NCI-H2107 treated with DMSO at 0.1 percent for 48 hours (cell line): ENCODE measurements around the gene UNC5CL.
"Not testable (repeated sequence)": the region's sequence is repeated elsewhere in the genome, so short reads cannot be mapped to it uniquely, and the experiment has no call there.

Experiments
- DNase-seq: peaks from one replicate; lab custom pipeline; 2025; ENCODE audit not compliant: unreplicated experiment; lab: John Stamatoyannopoulos, UW

UNC5CL gene

DNA sequence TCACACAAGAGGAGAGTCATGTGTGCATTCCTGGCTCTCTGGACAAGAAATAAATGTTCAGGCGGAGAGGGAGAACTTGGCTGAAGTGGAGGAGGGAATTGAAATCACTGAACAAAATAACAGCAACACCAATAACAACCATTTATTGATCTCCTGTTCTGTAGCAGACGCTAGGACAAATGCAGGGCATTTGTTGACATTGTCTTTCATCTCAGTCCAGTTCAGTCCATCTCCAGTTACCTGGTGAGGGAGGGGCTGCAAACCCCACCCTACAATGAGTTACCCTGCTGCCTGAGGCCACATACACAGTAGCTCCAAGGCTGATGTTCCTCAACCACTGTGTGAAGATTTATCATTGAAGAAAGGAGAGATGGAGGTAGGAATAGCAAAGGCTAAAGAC lies 27.3 kb downstream of the UNC5CL start:
- no peak for DNase-seq

DNA sequence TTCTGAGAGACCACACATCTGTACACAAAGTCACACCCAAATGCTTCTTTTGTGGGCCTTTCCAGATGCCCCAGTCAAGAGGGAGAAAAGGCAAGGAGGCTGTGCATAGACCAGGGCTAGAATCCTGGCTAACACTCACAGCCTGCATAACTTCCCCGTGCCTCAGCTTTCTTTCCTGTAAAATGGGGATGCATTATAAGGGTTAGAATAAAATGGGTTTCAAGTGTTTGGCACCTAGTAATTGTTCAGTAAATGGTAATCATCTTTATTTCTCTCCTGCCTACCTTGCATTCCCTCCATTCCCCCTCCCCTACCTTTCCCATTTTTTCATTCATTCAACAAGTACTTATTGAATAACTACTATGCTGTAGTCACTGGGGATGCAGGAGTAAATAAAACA lies 29.4 kb downstream of the UNC5CL start:
- DNase-seq = no peak

DNA sequence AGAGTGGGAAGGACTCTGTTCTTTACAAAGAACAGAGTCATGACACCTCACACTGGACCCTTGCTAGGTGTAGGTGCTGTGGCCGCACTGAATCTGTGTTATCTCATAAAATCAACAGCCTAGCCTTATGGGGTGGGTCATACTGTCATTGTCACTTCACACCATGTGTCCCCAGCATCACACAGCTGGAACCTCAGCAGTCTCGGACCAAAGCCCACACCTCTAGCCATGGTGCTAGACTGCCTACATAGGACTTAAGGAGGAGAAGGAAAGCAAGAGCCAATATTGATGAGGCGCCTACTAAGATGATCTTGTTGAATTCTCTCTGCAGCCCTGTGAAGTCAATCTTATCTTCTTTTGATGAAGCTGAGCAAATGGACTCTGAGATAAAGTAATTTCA lies 31.0 kb downstream of the UNC5CL start:
- DNase-seq = no peak

DNA sequence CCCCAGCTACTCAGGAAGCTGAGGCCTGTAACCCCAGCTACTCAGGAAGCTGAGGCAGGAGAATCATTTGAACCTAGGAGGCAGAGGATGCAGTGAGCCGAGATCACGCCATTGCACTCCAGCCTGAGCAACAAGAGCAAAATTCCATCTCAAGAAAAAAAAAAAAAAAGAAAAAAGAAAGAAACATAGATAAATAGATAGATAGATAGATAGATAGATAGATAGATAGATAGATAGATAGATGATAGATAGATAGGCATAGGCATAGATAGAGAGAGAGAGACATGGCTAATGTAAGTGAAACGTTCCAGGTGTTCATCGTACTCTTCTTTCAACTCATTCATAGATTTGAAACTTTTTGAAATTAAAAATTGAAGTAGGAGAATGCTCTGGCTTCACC lies 32.0 kb downstream of the UNC5CL start:
- DNase-seq = not testable (repeated sequence)

DNA sequence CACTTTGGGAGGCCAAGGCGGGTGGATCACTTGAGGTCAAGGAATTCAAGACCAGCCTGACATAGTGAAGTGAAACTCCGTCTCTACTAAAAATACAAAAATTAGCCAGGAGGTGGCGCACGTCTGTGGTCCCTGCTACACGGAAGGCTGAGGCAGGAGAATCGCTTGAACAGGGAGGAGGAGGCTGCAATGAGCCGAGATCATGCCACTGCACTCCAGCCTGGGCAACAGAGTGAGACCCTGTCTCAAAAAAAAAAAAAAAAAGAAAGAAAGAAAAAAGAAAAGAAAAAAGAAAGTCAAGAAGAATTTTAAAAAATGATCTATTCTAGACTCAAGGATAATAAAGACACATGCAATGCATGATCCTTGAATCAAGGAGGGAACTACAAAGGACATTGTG lies 32.8 kb downstream of the UNC5CL start:
- peak; percentile 13 for DNase-seq

DNA sequence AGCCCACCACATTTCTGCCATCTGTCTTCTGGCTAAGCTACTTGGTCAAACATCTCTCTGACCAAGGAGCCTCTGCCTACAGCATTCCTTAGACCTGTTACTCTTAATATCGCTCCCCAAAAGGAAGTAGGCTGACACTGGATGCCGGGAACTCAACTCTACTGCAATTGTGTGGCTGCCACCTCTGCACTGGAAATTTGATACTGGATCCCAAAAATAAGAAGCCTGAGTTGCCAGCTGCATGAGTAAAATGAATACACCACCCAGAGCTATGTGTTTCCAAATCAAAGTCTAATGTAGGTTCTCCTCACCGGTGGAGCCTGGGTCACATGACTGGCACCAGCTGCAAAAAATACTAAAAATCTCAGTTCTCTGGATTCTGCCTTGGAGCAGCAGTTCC lies 36.9 kb downstream of the UNC5CL start:
- no peak for DNase-seq

DNA sequence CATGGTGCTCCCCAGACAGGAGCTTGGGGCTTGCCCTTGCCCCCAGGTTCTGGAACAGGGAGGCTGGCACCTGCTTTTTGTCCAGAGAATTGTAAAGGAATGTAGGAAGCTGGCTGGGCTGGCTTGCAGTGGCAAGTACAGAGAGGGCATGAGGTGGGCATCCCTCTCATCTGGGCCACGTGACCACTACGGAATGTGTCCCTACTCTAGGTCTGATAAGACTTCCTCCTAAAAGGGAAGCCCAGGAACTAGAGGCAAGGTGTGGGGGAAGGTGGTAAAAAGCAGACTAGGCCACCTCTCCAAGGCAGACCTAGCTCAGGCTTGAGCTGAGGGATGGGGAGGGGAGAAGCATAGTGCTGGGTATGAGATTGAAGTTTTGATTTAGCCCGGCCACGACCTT lies 38.8 kb downstream of the UNC5CL start:
- no peak for DNase-seq

DNA sequence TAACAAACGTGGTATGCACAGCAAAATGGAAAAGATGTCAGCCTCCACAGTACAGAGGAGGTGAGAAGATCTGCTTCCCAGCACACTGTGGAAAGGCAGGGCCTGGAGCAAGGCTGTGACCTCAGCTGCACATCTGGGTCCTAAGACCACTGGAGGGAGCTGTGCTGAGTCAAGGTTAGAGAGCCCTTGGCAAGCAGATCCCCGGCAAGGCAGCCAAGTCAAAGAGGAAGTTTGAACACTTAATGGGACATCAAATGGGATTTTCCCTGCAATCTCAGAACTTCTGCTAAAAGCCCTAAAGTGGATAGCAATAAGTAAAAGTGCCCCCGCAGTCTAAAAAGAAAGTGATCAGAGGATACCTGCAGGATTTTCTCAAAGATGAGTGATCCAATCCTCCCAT lies 39.5 kb downstream of the UNC5CL start:
- DNase-seq = no peak

DNA sequence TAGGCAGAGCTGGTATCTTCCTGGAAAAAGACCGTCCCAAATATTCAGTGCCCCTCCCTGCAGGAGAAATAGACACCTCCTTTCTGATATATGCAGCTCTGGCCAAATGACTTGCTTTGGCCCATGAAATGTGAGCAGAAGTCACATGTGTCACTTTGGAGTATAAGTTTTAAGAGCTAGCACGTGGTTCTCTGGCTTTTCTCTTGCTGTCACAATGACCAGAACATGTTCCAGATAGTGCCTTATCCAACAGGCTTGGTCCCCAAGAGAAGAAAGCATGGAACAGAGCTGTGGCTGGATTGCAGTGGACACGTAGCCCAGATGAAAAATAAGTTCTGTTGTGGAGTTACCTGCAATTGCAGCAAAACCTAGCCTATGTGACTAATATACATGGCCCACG lies 40.4 kb downstream of the UNC5CL start:
- no peak for DNase-seq

DNA sequence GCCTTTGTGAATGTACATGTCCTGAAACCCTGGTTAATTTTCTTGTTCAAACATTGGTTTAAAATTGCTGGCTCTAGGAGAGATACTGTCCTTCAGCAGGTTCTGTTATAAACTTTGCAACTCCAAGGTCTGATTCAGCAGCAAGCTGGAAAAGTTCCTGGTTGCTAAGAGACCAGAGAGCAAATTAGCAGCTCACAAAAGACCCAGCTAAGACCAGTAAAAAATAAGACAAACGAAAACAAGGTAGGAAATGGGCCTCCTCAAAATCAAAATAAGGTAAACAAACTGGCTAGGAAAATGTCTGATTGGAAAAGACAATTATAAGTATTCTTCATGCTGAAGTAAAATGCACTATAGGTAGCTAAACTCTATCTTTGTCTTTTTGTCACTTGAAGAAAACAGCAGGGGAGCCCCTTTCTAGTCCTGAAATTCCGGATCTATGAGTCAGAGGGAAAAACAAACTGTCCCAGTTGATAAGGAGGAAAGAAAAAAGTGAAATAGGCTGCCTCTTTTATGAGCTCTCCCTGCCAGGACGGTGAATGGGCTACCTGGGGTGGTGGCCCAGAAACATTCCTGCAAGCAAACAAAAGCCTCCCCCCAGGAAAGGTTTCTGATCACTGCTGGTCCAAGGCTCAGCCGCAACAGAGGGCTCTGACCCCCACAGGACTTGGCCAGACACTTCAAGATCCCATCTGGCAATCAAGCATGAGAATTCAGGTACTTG lies 41.6 kb downstream of the UNC5CL start:
- no peak for DNase-seq

DNA sequence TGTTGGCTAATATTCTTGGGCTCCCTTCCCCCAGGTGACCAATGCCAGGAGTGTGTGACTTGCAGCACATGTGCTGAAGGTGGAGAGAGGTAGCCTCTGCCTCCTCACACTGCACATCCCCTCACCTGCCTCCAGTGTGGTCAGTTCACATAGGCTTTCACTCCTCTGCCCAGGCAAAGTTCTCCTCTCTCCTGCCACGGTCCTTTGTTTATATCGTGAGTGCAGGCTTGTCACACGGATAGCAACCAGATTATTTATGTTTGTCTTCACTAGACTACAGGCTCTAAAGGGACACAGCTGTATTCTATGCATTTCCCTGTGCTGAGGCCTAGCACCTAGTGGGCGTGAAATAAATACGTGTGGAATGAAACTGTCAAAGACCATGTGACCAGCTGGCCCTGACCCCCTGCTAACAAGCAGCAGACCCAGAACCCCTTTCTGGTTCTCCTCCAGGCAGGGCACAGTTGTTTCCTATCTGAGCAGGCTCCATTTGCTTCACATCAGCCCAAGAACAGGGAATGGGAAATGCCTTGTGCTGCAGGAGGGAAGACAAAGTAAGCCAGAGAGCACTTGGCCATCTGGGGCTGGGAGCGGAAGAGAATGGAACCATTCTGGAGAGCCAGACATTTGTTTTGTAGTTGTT lies 42.3 kb downstream of the UNC5CL start:
- no peak for DNase-seq

DNA sequence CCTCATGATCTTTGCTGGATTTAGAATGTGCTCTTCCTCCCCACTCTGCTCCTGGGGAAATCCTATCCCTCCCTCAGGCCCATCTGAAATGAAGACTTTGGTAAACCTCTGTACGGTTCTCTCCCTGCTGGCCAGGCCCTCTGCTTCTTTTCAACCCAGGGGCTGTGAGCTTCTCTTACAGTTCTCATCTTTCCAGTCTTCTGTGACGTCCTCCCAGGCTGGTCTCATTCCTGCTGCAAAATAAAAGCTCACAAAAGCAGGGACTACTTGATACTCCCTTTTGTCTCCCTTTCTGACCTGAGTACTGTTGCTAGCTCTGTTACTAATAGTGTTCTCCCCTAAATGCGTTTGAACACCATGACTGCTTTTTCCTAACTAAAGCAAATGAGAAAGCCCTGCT lies 46.3 kb downstream of the UNC5CL start:
- DNase-seq = peak; percentile 7

DNA sequence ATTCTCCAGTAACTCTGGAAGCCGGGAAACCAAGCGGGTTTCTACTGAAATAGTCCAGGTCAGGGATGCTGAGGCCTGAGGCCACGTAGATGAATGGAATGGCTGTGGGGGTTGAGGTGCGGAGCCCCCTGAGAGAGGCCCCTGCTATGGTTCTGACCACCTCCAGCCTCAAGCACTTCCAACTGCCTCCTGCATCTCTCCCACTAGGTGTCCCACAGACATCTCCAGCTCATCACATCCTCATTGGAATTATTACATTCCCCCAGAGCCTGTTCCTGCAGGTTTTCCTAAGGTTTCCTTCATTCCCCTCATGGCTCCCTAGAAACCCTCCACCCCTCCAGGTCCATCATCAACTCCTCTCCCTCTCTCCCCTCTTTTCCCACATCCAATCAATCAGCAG lies 48.7 kb downstream of the UNC5CL start:
- no peak for DNase-seq

DNA sequence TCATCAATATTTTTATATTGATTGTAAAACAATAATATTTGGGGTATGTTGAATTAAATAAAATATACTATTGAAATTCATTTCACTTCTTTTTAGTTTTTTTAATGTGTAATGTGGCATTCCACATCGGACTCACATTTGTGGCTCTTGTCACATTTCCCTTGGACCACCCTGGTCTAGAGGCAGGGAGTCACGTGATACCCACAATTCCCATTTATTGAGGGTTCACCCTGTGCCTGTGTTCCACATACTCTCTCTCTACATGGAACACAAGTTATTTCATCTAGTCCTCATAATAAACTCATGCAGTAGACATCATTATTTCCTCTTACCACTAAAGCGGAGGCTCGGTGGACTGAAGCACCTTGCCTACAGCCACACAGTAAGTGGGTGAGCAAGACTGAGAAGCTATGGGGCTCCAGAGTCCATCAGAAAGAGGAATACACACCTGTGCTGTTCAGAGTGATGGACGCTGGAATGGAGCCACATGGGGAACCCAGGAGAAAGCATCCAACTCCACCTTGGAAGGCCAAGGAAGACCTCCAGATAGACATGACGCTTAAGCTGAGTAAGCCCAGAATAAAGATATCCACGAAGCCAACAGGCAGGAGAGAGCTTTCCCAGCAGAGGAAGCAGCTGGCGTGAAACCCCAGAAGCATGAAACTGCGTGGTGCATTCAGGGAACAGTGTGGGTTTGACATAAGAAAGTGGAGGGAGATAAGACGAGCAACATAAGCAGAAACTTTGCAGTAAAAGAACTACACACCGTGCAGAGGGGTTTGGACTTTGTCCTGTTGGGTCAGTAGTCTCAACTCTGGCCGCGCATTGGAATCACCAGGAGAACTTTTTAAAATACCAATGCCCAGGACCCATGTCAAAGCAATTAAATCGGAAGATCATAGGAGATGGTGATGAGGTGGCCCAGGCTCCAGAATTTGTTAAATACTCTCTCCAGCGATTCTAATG lies 49.5 kb downstream of the UNC5CL start:
- DNase-seq = no peak

DNA sequence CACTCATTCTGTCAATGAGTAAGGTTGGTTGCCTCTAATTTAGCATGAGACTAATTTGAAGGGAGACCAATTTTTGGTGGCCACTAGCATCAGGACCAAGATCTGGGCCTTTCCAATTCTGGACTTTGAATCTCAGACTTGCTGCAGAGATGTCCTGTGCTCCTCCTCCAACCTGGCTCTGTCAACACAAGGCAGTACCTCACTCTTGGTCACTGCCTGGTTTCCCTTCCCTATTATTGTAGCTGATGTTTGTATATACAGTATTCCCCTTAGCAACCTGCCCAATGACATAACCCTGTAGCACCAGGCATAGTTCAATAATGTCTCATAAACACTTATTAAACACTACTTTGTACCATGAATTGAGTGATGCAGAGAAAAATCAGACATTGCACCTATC lies 50.4 kb downstream of the UNC5CL start:
- no peak for DNase-seq

DNA sequence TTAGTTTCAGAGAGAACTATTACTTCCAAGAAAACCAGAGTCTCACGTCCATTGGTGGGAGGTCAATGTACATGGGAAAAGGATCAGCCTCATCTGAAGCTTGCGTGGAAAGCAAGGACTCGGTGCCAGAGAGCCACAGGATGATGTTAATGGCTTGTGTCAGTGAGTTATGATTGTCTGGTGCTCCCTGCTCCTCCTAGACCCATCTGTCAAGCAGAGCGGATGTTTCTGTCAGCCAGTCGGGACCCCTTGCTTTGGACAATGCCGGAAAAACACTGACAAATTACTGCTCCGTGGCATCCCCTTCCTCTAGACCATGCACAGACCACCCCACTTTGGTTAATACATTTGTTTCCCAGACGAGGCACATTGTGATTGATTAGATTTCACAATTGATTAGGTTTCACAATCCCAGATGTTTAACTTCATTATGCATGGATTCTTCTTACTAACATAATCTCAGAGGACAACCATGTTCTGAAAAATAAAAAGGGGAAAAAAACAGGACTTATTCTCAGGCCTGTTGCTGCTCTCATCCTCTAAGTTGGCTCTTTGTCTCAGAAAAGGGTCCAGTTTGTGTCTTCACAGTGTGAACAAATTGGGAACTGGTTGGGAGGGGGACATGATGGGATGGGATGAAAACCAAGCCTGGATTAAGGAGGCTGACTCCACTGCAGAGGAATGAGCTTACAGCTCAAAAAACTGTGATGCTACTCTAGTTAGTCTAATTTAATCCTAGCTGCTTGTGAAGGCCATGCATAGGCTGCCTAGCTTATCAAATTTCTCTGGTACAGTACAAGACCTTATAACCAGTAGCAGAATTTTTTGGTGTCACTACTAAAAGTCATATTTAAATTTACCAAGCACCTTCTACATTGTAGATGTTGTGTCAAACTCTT lies 51.9 kb downstream of the UNC5CL start:
- DNase-seq = no peak

DNA sequence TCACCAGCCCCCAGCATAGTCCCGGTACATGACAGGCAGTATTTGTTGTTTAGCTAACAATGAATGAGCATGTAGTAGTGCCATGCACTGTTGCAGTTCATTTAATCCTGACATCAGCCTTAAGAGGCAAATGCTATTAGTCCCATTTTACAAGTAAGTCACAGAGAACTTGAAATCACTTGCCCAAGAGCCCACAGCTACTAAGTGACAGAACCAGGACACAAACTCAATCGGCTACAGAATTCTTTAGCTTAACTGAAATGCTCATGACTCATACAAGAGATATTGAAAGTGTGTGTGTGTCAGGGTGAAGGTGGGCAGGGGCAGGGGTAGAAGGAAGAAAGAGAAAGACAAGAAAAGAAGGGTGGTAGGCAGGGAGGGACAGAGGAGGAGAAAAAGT lies 52.7 kb downstream of the UNC5CL start:
- DNase-seq = no peak

DNA sequence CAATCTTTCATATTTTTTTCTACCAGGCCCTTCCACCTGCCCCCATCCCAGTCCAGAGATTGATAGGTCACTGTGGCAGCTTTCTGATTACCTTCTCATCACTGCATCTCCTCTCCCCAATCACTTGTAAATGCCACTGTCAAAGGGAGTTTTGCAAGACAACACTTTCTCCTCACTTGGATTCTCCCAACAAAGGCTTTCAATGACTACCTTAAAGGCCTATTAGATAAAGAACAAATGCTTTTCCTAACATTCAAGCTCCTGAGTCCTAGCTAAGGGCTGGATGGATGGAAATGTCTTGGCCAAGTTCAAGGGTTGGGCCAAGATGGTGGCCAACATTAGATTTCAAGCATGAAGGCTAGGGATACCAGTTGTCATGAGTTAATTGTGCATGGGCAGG lies 55.3 kb downstream of the UNC5CL start:
- no peak for DNase-seq

DNA sequence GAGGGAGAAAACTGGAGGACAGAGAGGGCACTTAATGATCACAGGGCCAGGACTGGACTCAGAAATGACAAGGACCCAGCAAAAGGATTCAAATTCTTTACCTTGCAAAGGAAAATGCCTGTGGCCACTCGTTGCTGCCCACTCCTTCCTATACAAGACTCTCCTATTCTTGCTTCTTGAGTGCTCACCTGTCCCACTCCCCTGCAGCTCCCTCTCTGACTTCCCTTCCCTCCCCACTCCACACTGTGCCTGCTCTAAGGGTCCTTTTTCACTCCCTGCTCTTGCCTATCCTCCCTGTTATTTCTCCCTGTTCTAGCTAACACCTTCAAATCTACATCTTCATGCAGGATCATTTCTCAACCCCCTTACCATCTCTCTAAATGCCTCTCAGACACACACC lies 56.1 kb downstream of the UNC5CL start:
- no peak for DNase-seq

DNA sequence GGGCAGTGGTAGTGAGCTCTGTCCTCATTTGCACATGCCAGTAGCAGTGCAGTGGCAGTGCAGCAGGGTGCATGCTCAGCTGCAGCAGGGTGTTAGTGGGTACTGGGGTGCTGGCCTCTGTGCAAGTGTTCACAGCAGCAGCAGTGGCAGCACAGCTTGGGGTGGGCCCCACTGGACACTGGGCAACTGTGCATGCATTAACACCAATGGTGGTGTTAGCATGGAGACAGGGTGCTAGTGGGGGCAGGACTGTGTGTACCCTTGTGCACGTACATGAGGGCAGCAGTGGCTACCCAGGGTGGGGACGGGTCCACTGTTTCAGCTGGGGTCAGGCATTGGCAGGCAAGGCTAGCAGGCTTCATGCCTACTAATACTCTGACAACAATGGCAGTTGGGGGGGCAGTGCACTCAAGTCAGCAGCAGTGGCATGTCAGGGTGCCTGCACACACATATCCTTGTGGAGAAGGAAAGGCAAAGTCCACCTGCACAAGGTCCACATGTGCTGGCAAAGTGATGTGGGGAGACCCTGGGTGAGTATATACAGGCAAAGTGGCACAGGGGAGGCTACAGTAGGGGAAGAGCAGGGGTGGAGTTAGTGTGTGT lies 60.2 kb downstream of the UNC5CL start:
- no peak for DNase-seq
